Hippocampal formation (tissue), 2 donors: ENCODE measurements around the gene TMEM132D.

Experiments
- DNase-seq, 2 donors: peaks; one replicate each; lab custom pipeline; 2025; lab: John Stamatoyannopoulos, UW

The TMEM132D gene

GRCh38 chr12:129440278-129440677, 463.5 kb downstream of the TMEM132D start:
- no peak for DNase-seq

- DNase-seq, result no peak
Observed at GRCh38 chr12:129434790-129435189, 469.0 kb downstream of the TMEM132D start.

GRCh38 chr12:129428240-129428936, 475.4 kb downstream of the TMEM132D start:
- DNase-seq, result no peak

- no peak for DNase-seq
Observed at GRCh38 chr12:129423041-129423580, 480.7 kb downstream of the TMEM132D start.

GRCh38 chr12:129413295-129413694, 490.5 kb downstream of the TMEM132D start:
- DNase-seq, result no peak

- no peak for DNase-seq
Observed at GRCh38 chr12:129409281-129409680, 494.5 kb downstream of the TMEM132D start.

GRCh38 chr12:129404556-129404955, 499.3 kb downstream of the TMEM132D start:
- no peak for DNase-seq

- DNase-seq, result no peak
Observed at GRCh38 chr12:129401572-129401971, 502.3 kb downstream of the TMEM132D start.

- DNase-seq, result no peak
Observed at GRCh38 chr12:129394177-129394825, 509.5 kb downstream of the TMEM132D start.

GRCh38 chr12:129393357-129393937, 510.4 kb downstream of the TMEM132D start:
- DNase-seq, result no peak

- no peak for DNase-seq
Observed at GRCh38 chr12:129385637-129385990, 518.2 kb downstream of the TMEM132D start.

GRCh38 chr12:129383956-129384355, 519.9 kb downstream of the TMEM132D start:
- DNase-seq, result no peak

- DNase-seq, result no peak
Observed at GRCh38 chr12:129381715-129382114, 522.1 kb downstream of the TMEM132D start.

- DNase-seq, result no peak
Observed at GRCh38 chr12:129379076-129379804, 524.6 kb downstream of the TMEM132D start.

GRCh38 chr12:129378496-129378895, 525.3 kb downstream of the TMEM132D start:
- DNase-seq, result no peak

- DNase-seq, result no peak
Observed at GRCh38 chr12:129373746-129374145, 530.1 kb downstream of the TMEM132D start.

GRCh38 chr12:129372876-129373275, 530.9 kb downstream of the TMEM132D start:
- no peak for DNase-seq

- no peak for DNase-seq
Observed at GRCh38 chr12:129372348-129372747, 531.5 kb downstream of the TMEM132D start.

- no peak for DNase-seq
Observed at GRCh38 chr12:129371268-129371667, 532.6 kb downstream of the TMEM132D start.

GRCh38 chr12:129366656-129367055, 537.2 kb downstream of the TMEM132D start:
- DNase-seq, result no peak

GRCh38 chr12:129363041-129363440, 540.8 kb downstream of the TMEM132D start:
- DNase-seq, result no peak

- no peak for DNase-seq
Observed at GRCh38 chr12:129357233-129357632, 546.6 kb downstream of the TMEM132D start.
